Endothelial cell of umbilical vein (primary cell): ENCODE data around the gene TNFAIP1.

Experiments used
- EZH2 ChIP-seq: IDR thresholded peaks from 2 replicates; pipeline ENCODE4 v1.6.1; 2012; ENCODE audit warnings: borderline replicate concordance, low read depth, mild to moderate bottlenecking, moderate library complexity, low read length, inconsistent platforms; ENCODE audit not compliant: severe bottlenecking
- TF ChIP-seq, protein P1 (sequence below), 2 donors: IDR thresholded peaks; 1 replicate in 1 of 2; 2 replicates in 1 of 2; pipeline ENCODE4 v1.5.1; 2011; ENCODE audit warnings: low read length in 2 of 2, mild to moderate bottlenecking in 2 of 2, moderate library complexity in 2 of 2, control low read depth in 1 of 2, inconsistent platforms in 1 of 2, low read depth in 1 of 2; ENCODE audit not compliant: insufficient read depth in 1 of 2; ENCODE audit errors: extremely low read depth in 1 of 2

DNA sequence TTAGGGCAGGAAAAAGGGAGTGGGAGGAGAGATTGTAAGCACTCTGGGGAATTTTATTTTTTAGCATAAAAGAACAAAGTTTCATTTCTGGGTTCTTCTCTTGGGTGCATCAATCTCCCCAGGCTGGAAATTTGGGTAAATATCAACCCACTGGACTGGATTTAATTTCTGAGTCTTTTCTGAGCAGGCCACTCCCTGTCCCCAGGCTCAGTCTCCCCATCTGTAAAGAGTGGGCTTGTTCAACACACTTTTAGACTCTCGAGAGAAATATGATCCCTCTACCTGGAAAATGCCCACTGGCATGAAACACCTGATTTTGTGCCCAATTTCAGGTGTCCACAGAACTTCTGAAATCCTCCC is 35.2 kb downstream of the TNFAIP1 start:
- TF ChIP-seq, protein P1, sequence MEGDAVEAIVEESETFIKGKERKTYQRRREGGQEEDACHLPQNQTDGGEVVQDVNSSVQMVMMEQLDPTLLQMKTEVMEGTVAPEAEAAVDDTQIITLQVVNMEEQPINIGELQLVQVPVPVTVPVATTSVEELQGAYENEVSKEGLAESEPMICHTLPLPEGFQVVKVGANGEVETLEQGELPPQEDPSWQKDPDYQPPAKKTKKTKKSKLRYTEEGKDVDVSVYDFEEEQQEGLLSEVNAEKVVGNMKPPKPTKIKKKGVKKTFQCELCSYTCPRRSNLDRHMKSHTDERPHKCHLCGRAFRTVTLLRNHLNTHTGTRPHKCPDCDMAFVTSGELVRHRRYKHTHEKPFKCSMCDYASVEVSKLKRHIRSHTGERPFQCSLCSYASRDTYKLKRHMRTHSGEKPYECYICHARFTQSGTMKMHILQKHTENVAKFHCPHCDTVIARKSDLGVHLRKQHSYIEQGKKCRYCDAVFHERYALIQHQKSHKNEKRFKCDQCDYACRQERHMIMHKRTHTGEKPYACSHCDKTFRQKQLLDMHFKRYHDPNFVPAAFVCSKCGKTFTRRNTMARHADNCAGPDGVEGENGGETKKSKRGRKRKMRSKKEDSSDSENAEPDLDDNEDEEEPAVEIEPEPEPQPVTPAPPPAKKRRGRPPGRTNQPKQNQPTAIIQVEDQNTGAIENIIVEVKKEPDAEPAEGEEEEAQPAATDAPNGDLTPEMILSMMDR (IDR thresholded peaks at IDR 0.05; ENCODE audit: extremely low read depth in 1 of 2, insufficient read depth in 1 of 2, low read depth in 1 of 2, low read length in 2 of 2): no peak
- TF ChIP-seq EZH2: no peak
